ENCODE results near the gene SLITRK4. TPM values are rescaled to one million over a fixed set of nuclear protein-coding genes. Genes with fewer than 3 reads are reported as not detected.

SLITRK4 gene
- total RNA-seq, 2 donors from 2014 or later, result 1.3 to 4.6 TPM

DNA sequence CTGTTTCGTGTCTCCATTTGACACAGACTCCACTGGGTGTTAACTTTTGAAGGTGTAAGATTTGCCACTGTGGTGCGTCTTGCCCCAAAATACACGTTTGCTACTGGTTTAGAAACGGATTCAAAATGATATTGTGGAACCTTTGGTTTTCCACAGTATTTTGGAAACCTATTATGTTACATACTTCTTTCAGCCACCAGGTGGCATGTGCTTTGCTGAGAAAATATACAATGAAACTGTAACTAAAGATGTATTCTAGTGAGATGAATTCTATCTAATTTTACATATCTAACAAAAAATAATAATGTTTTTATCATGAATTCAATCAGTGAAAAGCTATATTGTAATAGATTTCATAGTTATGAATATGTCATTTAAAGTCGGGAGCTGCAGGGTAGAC is 28.4 kb upstream of the SLITRK4 start:
- intact Hi-C loops (cut with DNase I), result loop anchor here (10.0 kb wide), 1 partner anchor 1530 kb away; no protein-coding TSS in a partner anchor
- Histone ChIP-seq H3K9me3 (no peaks in the 10 kb centered on the region), H3K4me3 (no peak overlapping the region), H3K36me3 (no peaks in the 10 kb centered on the region), H3K27me3 (replicated peaks; ENCODE audit: insufficient read depth) (no peaks in the 10 kb centered on the region), H3K27ac (no peak overlapping the region), H3K4me1 (replicated peaks) (no peaks in the 10 kb centered on the region)
- no peak for TF ChIP-seq POLR2A (IDR thresholded peaks at IDR 0.05)
- TF ChIP-seq, protein P1, sequence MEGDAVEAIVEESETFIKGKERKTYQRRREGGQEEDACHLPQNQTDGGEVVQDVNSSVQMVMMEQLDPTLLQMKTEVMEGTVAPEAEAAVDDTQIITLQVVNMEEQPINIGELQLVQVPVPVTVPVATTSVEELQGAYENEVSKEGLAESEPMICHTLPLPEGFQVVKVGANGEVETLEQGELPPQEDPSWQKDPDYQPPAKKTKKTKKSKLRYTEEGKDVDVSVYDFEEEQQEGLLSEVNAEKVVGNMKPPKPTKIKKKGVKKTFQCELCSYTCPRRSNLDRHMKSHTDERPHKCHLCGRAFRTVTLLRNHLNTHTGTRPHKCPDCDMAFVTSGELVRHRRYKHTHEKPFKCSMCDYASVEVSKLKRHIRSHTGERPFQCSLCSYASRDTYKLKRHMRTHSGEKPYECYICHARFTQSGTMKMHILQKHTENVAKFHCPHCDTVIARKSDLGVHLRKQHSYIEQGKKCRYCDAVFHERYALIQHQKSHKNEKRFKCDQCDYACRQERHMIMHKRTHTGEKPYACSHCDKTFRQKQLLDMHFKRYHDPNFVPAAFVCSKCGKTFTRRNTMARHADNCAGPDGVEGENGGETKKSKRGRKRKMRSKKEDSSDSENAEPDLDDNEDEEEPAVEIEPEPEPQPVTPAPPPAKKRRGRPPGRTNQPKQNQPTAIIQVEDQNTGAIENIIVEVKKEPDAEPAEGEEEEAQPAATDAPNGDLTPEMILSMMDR (IDR thresholded peaks at IDR 0.05), result peak in 2 of 4 experiments; percentile 20 to 30
- TF ChIP-seq POLR2AphosphoS5 (IDR thresholded peaks at IDR 0.05), result no peak
- DNase-seq (ENCODE audit: low spot score), result no peak
- WGBS, result 43% methylated on average over 5 of the region's 5 CpGs

DNA sequence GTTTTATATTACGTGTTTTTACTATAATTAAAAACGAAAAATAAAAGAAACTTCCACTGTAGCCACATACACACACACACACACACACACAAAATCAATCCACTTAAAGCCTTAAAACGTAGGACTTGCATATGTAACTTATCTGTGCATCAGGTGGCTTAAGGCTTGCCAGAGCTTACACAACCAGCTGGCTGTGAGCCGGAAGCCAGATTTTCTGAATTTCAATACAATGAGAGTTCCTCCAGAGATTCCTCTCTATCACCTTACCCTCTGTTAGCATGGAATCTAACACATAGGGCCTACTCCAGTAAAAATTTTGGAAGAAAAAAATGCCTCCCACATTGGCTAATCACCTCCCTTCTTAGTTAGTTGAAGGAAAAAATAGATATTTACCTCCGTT is 27.9 kb upstream of the SLITRK4 start:
- intact Hi-C loops (cut with DNase I), result loop anchor here (10.0 kb wide), 1 partner anchor 1531 kb away; no protein-coding TSS in a partner anchor
- no peaks in the 10 kb centered on the region for H3K36me3 ChIP-seq
- no peak overlapping the region for H3K4me3 ChIP-seq
- no peaks in the 10 kb centered on the region for H3K4me1 ChIP-seq (replicated peaks)
- TF ChIP-seq POLR2AphosphoS5 (IDR thresholded peaks at IDR 0.05) (no peak), POLR2A (IDR thresholded peaks at IDR 0.05) (no peak)
- TF ChIP-seq, protein P1 (IDR thresholded peaks at IDR 0.05), result no peak
- WGBS, result 76% methylated on average over 5 of the region's 5 CpGs
- no peak for DNase-seq (ENCODE audit: low spot score)
- H3K9me3 ChIP-seq, result no peaks in the 10 kb centered on the region
- no peak overlapping the region for H3K27ac ChIP-seq
- no peaks in the 10 kb centered on the region for H3K27me3 ChIP-seq (replicated peaks; ENCODE audit: insufficient read depth)

DNA sequence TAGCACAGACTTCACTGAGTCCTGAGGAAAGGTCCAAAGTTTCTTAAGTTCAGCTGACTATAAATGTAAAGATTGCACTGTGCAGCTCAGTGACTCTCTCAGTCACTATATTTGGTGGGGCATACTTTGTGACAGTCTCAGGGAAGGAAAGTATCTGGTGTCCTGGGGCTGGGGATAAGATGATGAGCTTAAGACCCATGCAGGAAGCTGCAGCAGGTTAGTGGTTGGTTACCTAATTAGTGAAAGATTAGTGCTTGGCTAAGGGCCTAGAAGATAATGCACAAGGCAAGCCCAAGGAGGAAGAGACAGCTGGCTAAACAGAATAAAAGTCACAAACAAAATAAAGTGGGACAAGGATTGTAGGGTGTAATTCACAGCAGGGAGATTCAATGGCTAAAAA is 25.4 kb upstream of the SLITRK4 start:
- no peak for DNase-seq (ENCODE audit: low spot score)
- no peak overlapping the region for H3K4me3 ChIP-seq
- intact Hi-C loops (cut with DNase I), result loop anchor here (10.0 kb wide), 1 partner anchor 1534 kb away; no protein-coding TSS in a partner anchor
- TF ChIP-seq POLR2AphosphoS5 (IDR thresholded peaks at IDR 0.05) (no peak), POLR2A (IDR thresholded peaks at IDR 0.05) (no peak)
- TF ChIP-seq, protein P1 (IDR thresholded peaks at IDR 0.05), result no peak
- H3K4me1 ChIP-seq (replicated peaks), result no peaks in the 10 kb centered on the region
- H3K27ac ChIP-seq, result no peak overlapping the region
- no peaks in the 10 kb centered on the region for H3K36me3 ChIP-seq
- no peaks in the 10 kb centered on the region for H3K27me3 ChIP-seq (replicated peaks; ENCODE audit: insufficient read depth)
- no peaks in the 10 kb centered on the region for H3K9me3 ChIP-seq

DNA sequence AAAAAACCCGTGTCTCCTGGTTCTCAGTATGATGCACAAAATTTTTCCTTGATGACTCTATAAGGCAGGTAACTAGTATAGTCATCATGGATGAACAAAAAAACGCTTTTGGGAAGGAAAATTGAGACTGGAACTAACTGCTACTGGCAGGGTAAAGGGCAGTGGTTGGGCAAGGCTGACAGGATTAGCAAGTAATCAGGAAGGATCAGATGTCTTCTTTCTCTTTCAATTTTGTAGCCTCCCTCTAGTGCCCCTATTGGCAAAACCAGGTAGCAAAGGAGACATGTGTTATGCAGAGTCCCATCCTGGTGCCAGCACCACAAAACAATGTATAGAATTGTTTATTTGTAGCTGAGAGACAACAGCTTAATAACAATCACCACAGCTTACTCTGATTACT is 12.8 kb upstream of the SLITRK4 start:
- Histone ChIP-seq H3K4me3 (no peak overlapping the region), H3K27ac (no peak overlapping the region), H3K27me3 (replicated peaks; ENCODE audit: insufficient read depth) (no peaks in the 10 kb centered on the region), H3K9me3 (no peaks in the 10 kb centered on the region), H3K4me1 (replicated peaks) (no peaks in the 10 kb centered on the region), H3K36me3 (no peaks in the 10 kb centered on the region)
- TF ChIP-seq, protein P1 (IDR thresholded peaks at IDR 0.05), result no peak
- TF ChIP-seq POLR2A (IDR thresholded peaks at IDR 0.05), result no peak
- no peak for TF ChIP-seq POLR2AphosphoS5 (IDR thresholded peaks at IDR 0.05)
- WGBS, result 21% methylated on average over 2 of the region's 2 CpGs
- no peak for DNase-seq (ENCODE audit: low spot score)
- intact Hi-C loops (cut with DNase I), result no loop called here

- intact Hi-C loops (cut with DNase I), result no loop called here
Observed at GRCh38 chrX:143642426-143642825, 6.5 kb upstream of the SLITRK4 start.

More at GRCh38 chrX:143642426-143642825, 6.5 kb upstream of the SLITRK4 start:
- no peak overlapping the region for H3K27ac ChIP-seq
- H3K36me3 ChIP-seq, result no peaks in the 10 kb centered on the region
- TF ChIP-seq POLR2AphosphoS5 (IDR thresholded peaks at IDR 0.05), result no peak
- TF ChIP-seq, protein P1 (IDR thresholded peaks at IDR 0.05), result no peak
- no peak for TF ChIP-seq POLR2A (IDR thresholded peaks at IDR 0.05)
- H3K27me3 ChIP-seq (replicated peaks; ENCODE audit: insufficient read depth), result no peaks in the 10 kb centered on the region
- no peak overlapping the region for H3K4me3 ChIP-seq
- no peaks in the 10 kb centered on the region for H3K9me3 ChIP-seq
- 70% methylated on average over 3 of the region's 3 CpGs for WGBS
- no peak for DNase-seq (ENCODE audit: low spot score)
- H3K4me1 ChIP-seq (replicated peaks), result no peaks in the 10 kb centered on the region

Measured in prostate gland (tissue), 2 donors.